ENCODE data around the gene CAMKMT. TPM values are rescaled to one million over a fixed set of nuclear protein-coding genes. Genes with fewer than 3 reads are reported as not detected.
A peak's percentile ranks its signal among the peaks of the same experiment; 100 is the strongest.

The CAMKMT gene
- total RNA-seq, 3 donors from 2014 or later (not counting 1 experiment from before 2014, with no cell fraction given), result 18.1 to 25.0 (median 20.6) TPM

- Histone ChIP-seq H3K4me1 (ENCODE audit: control insufficient read depth, insufficient read depth, low read length) (no peaks in the 10 kb centered on the region), H3K36me3 (ENCODE audit: control insufficient read depth, insufficient read depth, low read length) (no peaks in the 10 kb centered on the region), H3K27me3 (ENCODE audit: control insufficient read depth, insufficient read depth, low read length) (no peaks in the 10 kb centered on the region), H3K9me3 (ENCODE audit: control insufficient read depth, insufficient read depth, low read length) (no peaks in the 10 kb centered on the region), H3K4me3 (ENCODE audit: low read length) (no peak overlapping the region), H3K27ac (ENCODE audit: low read length) (no peak overlapping the region)
- intact Hi-C loops (cut with micrococcal nuclease), result no loop called here
- Mint-ChIP-seq H3K4me1 (no peaks in the 10 kb centered on the region), H3K27ac (no peak overlapping the region), H3K4me3 (no peak overlapping the region), H3K27me3 (ENCODE audit: low read depth in 2 of 2) (no peaks in the 10 kb centered on the region), H3K36me3 (no peaks in the 10 kb centered on the region), H3K9me3 (peaks cover 0 to 2% of the 10 kb centered on the region in 2 donors)
- TF ChIP-seq CTCF (IDR thresholded peaks at IDR 0.05), result no peak
- no peak for DNase-seq
- ATAC-seq, result no peak
- WGBS (ENCODE audit: insufficient coverage), result no CpG with 5 or more reads among the region's 1 CpG
Observed at GRCh38 chr2:44612276-44612675, 250.5 kb downstream of the CAMKMT start.

- no peaks in the 10 kb centered on the region for H3K4me1 Mint-ChIP-seq
- 100% methylated on average over 2 of the region's 2 CpGs for WGBS (ENCODE audit: insufficient coverage)
- intact Hi-C loops (cut with micrococcal nuclease), result no loop called here
Observed at GRCh38 chr2:44614940-44615339, 253.2 kb downstream of the CAMKMT start.

DNA sequence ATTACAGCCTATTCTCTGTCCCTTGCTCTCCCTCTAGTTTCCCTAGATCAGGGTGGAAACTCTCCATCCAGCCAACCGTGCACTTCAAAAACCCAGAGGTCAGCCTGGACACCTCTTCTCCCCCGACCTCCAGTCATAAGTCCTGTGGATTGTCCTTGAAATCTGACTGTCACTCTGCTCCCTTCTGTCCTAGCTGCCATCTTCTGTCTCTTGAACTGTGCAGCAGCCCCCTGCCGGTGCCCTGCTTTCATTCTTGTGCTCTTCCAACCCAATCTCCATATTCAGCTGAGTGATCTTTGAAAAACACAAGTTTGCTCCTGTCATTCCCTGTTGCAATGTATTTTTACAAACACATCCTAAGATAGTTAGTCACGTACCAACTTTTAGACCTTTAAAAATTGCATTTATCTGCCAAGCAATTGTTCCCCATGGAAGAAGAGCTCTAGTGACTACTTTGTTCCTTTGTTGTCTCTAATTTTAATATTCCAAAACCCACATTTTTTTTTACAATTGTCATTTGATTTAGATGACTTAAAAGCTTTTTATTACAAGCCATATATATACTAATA, 254.3 kb downstream of the CAMKMT start:
- Mint-ChIP-seq H3K4me3 (no peak overlapping the region), H3K4me1 (no peaks in the 10 kb centered on the region), H3K27ac (no peak overlapping the region), H3K27me3 (ENCODE audit: low read depth in 2 of 2) (no peaks in the 10 kb centered on the region), H3K9me3 (no peaks in the 10 kb centered on the region), H3K36me3 (no peaks in the 10 kb centered on the region)
- ATAC-seq, result no peak
- Histone ChIP-seq H3K27me3 (ENCODE audit: control insufficient read depth, insufficient read depth, low read length) (no peaks in the 10 kb centered on the region), H3K4me3 (ENCODE audit: low read length) (no peak overlapping the region), H3K27ac (ENCODE audit: low read length) (no peak overlapping the region), H3K36me3 (ENCODE audit: control insufficient read depth, insufficient read depth, low read length) (no peaks in the 10 kb centered on the region), H3K9me3 (ENCODE audit: control insufficient read depth, insufficient read depth, low read length) (no peaks in the 10 kb centered on the region), H3K4me1 (ENCODE audit: control insufficient read depth, insufficient read depth, low read length) (no peaks in the 10 kb centered on the region)
- WGBS (ENCODE audit: insufficient coverage), result 92% methylated on average over 4 of the region's 4 CpGs
- TF ChIP-seq CTCF (IDR thresholded peaks at IDR 0.05), result no peak
- no peak for DNase-seq
- intact Hi-C loops (cut with micrococcal nuclease), result no loop called here

More at GRCh38 chr2:44614940-44615339, 253.2 kb downstream of the CAMKMT start:
- no peaks in the 10 kb centered on the region for H3K36me3 ChIP-seq (ENCODE audit: control insufficient read depth, insufficient read depth, low read length)
- Mint-ChIP-seq H3K27me3 (ENCODE audit: low read depth in 2 of 2) (no peaks in the 10 kb centered on the region), H3K9me3 (peaks cover 0 to 2% of the 10 kb centered on the region in 2 donors), H3K4me3 (no peak overlapping the region), H3K36me3 (no peaks in the 10 kb centered on the region), H3K27ac (no peak overlapping the region)
- no peak for DNase-seq
- H3K9me3 ChIP-seq (ENCODE audit: control insufficient read depth, insufficient read depth, low read length), result no peaks in the 10 kb centered on the region
- H3K27me3 ChIP-seq (ENCODE audit: control insufficient read depth, insufficient read depth, low read length), result no peaks in the 10 kb centered on the region
- H3K27ac ChIP-seq (ENCODE audit: low read length), result no peak overlapping the region
- ATAC-seq, result no peak
- H3K4me3 ChIP-seq (ENCODE audit: low read length), result no peak overlapping the region
- TF ChIP-seq CTCF (IDR thresholded peaks at IDR 0.05), result no peak
- no peaks in the 10 kb centered on the region for H3K4me1 ChIP-seq (ENCODE audit: control insufficient read depth, insufficient read depth, low read length)

- H3K27me3 ChIP-seq (ENCODE audit: control insufficient read depth, insufficient read depth, low read length), result no peaks in the 10 kb centered on the region
- H3K27ac ChIP-seq (ENCODE audit: low read length), result no peak overlapping the region
- intact Hi-C loops (cut with micrococcal nuclease), result no loop called here
- Mint-ChIP-seq H3K27ac (no peak overlapping the region), H3K9me3 (no peaks in the 10 kb centered on the region), H3K36me3 (no peaks in the 10 kb centered on the region), H3K4me1 (no peaks in the 10 kb centered on the region), H3K27me3 (ENCODE audit: low read depth in 2 of 2) (no peaks in the 10 kb centered on the region), H3K4me3 (no peak overlapping the region)
- DNase-seq (peak in 1 of 2 donors; percentile 25), ATAC-seq (no peak)
- no CpG with 5 or more reads among the region's 3 CpGs for WGBS (ENCODE audit: insufficient coverage)
- no peaks in the 10 kb centered on the region for H3K9me3 ChIP-seq (ENCODE audit: control insufficient read depth, insufficient read depth, low read length)
- H3K4me3 ChIP-seq (ENCODE audit: low read length), result no peak overlapping the region
- no peaks in the 10 kb centered on the region for H3K4me1 ChIP-seq (ENCODE audit: control insufficient read depth, insufficient read depth, low read length)
- H3K36me3 ChIP-seq (ENCODE audit: control insufficient read depth, insufficient read depth, low read length), result no peaks in the 10 kb centered on the region
- no peak for TF ChIP-seq CTCF (IDR thresholded peaks at IDR 0.05)
Observed at GRCh38 chr2:44616667-44617155, 255.0 kb downstream of the CAMKMT start.
